NCI-H748 (cell line): ENCODE measurements around the gene TRIM40.
"Not testable (repeated sequence)": the region's sequence is repeated elsewhere in the genome, so short reads cannot be mapped to it uniquely, and the experiment has no call there.

ENCODE experiments used
- DNase-seq: peaks from one replicate; lab custom pipeline; 2025; ENCODE audit not compliant: unreplicated experiment; lab: John Stamatoyannopoulos, UW

The TRIM40 gene

DNA sequence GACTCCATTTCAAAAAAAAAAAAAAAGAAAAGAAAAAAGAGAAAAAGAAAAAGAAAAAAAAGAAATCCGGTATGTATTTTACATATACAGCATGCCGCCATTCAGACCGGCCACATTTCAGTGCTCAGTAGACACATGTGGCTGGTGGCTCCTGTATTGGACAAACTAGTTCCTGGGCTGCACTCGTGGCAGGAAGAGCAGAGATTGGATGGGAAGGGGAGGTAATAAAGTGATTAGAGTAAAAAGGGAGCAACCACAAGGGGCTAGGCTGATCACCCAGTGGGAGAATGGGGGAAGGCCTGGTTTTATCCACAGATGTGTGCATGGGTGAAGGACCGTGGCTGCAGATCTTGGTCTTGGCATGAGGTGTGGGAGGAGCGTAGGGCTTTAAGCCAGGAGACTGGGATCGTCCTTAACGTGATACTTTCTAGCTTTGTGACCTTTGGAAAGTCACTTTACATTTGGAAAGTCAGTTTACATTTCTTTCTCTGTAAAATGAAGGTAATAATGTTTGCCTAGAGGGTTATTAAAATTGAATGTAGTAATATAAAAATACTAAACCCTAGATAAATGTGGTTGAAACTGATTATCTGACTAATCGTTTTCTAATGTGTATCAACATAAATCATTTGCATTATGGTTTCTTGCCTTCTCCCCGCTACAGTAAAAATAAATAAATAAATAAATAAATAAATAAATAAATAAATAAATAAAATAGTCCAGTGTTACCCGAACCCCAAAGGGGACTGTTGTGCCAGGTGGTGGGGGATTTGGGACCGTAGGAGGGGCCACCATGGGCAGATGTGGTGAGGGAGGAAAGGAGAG is 26.5 kb downstream of the TRIM40 start:
- DNase-seq, result no peak

DNA sequence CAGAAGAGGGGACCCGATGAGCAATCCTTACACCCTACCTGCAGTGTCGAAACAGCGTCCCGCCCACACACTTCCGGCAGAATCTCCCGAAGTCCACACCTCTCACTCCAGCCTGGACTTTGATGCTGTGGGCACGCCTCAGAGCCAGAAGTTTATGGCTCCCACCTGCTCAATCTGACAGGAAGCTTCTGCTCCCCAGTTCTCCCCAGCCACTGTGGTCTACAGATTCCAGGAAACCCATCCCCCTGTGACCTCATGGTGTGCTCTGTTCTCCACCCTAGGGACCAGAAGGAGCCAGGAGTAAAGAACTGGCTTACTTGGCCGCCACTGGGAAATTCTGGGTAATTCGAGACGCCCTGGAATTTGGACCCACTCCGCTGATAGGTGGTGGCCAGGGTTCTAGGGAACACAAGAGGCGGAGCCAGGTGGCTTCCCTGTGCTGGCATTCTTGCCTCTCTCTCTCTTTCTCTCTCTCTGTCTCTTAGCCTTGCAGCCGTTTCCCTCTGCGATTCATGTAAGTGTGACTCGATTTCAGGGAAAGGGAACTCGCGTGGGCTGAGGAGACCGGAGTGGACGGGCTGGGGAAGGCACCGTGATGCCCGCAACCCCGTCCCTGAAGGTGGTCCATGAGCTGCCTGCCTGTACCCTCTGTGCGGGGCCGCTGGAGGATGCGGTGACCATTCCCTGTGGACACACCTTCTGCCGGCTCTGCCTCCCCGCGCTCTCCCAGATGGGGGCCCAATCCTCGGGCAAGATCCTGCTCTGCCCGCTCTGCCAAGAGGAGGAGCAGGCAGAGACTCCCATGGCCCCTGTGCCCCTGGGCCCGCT is 27.4 kb downstream of the TRIM40 start, which contains the start of gene TRIM15:
TSS of gene TRIM15 (plus strand) at position 457 of the 828 bp plus-strand sequence. CDS start at position 596, 139 bp downstream.
- peak; percentile 24 for DNase-seq

- no peak for DNase-seq
Measured at GRCh38 chr6:30163918-30164654, 28.1 kb downstream of the TRIM40 start.

- DNase-seq, result no peak
Measured at GRCh38 chr6:30164714-30165113, 28.8 kb downstream of the TRIM40 start.

DNA sequence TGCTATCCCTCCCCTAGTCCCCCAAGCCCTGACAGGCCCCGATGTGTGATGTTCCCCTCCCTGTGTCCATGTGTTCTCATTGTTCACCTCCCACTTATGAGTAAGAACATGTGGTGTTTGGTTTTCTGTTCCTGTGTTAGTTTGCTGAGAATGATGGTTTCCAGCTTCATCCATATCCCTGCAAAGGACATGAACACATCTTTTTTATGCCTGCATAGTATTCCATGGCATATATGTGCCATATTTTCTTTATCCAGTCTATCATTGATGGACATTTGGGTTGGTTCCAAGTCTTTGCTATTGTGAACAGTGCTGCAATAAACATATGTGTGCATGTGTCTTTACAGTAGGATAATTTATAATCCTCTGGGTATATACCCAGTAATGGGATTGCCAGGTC is 29.3 kb downstream of the TRIM40 start:
- DNase-seq, result not testable (repeated sequence)

DNA sequence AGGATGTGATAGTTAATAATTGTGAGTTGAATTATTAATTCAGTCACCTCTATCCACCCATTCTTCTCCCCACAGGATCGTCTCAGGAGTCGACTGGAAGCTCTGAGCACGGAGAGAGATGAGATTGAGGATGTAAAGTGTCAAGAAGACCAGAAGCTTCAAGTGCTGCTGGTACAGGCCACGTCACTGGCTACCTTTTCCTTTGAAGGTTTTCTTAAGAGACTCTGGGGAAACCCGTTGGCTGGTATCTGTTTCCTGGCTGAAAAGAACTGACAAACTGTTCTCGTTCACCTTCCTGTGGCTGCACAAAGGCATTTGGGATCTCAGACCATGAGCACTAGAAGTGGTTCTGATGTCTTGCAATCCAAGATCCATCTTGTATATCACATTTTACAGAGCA is 31.2 kb downstream of the TRIM40 start:
- no peak for DNase-seq

- DNase-seq, result no peak
Measured at GRCh38 chr6:30168741-30169140, 32.8 kb downstream of the TRIM40 start.

GRCh38 chr6:30169658-30170614 is 34.0 kb downstream of the TRIM40 start:
- DNase-seq, result peak; percentile 56

- peak; percentile 52 for DNase-seq
Measured at GRCh38 chr6:30171677-30172471, 35.9 kb downstream of the TRIM40 start.

DNA sequence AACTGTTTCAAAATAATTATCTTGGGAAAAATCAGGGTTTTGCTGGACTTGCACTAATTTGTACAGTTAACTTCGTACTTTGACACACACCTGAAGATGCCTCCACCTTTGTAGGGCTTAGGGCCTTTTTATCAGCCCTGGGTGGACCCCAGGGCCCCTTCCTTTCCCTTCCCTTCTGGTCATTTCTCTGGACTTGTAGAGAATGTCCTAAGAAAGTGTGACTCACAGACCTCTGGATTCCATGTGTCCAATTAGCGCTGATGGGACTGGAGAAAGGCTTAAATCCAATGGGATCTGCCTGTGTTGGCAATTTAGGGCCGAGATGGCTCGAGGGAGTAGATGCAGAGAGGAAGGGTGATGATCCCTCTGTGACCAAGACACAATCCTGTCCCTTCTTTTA is 36.7 kb downstream of the TRIM40 start:
- no peak for DNase-seq

DNA sequence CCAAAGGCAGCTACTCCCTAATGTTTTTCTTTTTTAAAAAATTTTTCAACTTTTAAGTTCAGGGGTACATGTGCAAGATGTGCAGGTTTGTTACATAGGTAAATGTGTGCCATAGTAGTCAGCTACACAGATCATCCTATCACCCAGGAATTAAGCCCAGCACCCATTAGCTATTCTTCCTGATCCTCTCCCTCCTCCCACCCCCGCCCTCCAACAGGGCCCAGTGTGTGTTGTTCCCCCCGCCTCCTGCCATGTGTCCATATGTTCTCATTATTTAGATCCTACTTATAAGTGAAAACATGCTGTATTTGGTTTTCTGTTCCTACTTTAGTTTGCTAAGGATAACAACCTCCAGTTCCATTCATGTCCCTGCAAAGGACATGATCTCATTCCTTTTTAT is 39.8 kb downstream of the TRIM40 start:
- DNase-seq, result no peak

DNA sequence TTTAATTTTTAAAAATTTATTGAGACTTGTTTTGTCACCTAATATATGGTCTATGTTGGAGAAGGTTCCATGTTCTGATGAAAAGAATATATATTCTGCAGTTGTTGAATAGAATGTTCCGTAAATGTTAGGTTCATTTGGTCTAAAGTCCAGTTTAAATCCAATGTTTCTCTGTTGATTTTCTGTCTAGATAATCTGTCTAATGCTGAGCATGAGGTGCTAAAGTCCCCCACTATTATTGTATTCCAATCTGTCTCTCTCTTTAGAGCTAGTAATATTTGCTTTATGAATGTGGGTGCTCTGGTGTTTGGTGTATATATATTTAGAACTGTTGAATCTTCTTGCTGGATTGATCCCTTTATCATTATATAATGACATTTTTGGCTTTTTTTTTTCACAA is 42.9 kb downstream of the TRIM40 start:
- DNase-seq, result no peak

DNA sequence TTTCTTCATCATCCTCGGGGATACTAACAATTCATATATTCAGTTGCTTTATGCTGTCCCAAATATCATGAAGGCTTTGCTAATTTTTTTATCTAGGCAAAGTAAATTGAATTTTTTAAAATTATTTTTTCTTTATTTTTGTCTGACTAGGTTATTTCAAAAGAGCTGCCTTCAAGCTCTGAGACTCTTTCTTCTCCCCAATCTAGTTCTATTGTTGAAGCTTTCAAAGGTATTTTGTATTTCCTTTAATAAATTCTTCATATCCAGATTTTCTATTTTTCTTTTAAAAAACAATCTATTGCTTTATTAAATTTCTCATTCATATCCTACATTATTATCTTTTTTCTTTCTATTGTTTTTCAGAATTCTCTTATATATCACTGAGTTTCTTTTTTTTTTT is 44.2 kb downstream of the TRIM40 start:
- DNase-seq, result no peak

DNA sequence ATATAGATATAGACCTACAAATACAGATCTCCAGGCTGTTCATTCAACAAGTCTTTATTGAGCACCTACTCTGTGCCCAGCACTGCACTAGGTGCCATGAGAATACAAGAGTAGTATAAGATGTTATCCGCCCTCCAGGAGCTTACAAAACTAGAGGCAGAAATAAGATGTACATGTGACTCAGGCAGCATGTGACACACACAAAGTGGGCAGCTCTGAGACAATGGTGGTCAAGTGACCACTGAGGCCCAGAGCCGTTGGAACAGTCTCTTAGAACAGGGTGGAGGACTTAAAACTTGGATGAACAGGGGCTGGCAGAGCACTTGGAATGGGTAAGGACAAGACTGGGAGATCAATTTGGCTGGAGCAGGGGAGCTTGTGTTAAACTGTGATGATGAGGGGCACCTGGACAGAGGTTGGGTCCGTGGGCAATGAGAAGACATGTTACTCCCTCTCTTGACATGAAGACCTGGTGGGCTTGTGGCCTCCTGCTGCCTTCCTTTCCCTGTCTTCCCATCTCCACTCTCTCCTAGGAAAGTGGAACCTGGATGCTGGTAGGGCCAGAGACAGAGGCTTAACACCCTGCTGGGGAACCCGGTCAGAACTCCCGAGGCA is 48.6 kb downstream of the TRIM40 start:
- no peak for DNase-seq

DNA sequence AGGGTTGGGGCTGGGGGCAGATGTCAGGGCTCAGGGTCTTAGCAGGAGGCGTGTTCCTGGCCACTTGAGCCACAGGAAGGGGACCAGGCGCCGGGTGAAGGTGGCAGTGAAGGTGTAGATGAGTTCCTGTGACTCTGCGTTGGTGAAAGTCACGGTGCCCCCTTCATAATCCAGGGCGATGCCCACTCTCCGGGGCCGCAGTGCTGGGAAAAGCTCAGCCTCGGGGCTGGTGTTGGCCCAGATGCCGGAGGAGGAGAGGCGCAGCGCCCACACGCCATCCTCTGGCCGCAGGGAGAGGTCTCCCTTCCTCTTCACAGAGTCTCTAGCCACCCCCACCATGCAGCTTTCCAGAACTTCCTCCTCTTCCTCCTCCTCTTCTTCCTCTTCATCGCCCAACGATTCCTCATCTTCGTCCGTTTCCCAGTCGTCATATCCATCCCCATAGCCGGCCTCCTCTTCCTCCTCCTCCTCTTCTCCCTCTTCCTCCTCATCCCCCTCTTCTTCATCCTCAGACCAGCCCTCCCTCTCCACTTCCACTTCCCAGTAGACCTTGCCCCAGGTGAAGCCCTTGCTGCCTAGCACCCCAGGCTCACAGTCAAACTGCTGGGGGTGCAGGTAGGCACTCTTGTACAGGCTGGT is 50.0 kb downstream of the TRIM40 start:
- DNase-seq, result no peak

DNA sequence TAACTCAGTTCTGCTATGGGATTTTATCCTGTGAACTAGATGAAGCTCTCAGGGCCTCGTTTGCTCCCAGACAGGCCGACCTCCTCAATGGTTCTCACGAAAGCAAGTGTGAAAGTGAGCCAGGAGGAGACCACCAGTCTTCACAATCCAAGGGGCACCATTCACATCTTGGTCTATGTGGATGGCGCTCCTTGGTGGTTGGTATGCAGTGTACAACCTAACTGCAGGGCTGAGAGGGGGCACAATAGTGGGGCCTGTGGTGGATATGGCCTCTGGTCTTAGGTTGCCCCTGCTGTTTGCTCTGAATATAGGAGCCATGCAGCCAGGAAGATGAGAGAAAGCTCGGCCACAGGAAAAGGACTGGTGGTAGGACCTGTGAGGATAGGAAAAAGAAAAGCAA is 52.6 kb downstream of the TRIM40 start:
- DNase-seq, result no peak

- DNase-seq, result no peak
Measured at GRCh38 chr6:30192076-30192475, 56.1 kb downstream of the TRIM40 start.
